Neutrophil (primary cell): ENCODE results near the gene RAD51B.

ENCODE experiments used
- H3K27ac ChIP-seq: fragments of 200-600 bp; sonication (generic); 2 replicates; pipeline ENCODE4 v1.5.1; 2016; ENCODE audit warnings: mild to moderate bottlenecking, moderate library complexity
- H3K27me3 ChIP-seq: fragments of 200-600 bp; sonication (generic); 2 replicates; pipeline ENCODE4 v1.6.0; 2016; ENCODE audit warnings: mild to moderate bottlenecking
- H3K36me3 ChIP-seq: fragments of 200-600 bp; sonication (generic); 2 replicates; pipeline ENCODE4 v1.5.1; 2017
- H3K4me1 ChIP-seq, 2 experiments: fragments of 200-600 bp in 1 of 2; sonication (generic) in 1 of 2; 1 replicate in 1 of 2; 2 replicates in 1 of 2; pipeline versions ENCODE4 v1.5.1 to v1.6.1; 2013 to 2016; ENCODE audit warnings: low read depth in 1 of 2, low read length in 1 of 2, mild to moderate bottlenecking in 1 of 2, moderate library complexity in 1 of 2; ENCODE audit not compliant: control insufficient read depth in 1 of 2, insufficient read depth in 1 of 2
- H3K4me3 ChIP-seq, 2 experiments: fragments of 200-600 bp in 1 of 2; sonication (generic) in 1 of 2; 1 replicate in 1 of 2; 2 replicates in 1 of 2; pipeline ENCODE4 v1.5.1; 2013 to 2016; ENCODE audit warnings: low read depth in 1 of 2, low read length in 1 of 2, mild to moderate bottlenecking in 1 of 2, moderate library complexity in 1 of 2
- H3K9me3 ChIP-seq: fragments of 200-600 bp; sonication (generic); 2 replicates; pipeline ENCODE4 v1.5.1; 2016
- TF ChIP-seq, protein P1 (sequence below): fragments of 200-600 bp; sonication (generic); IDR thresholded peaks from 2 replicates; pipeline ENCODE4 v1.5.1; 2016; ENCODE audit warnings: antibody characterized with exemption

RAD51B gene

GRCh38 chr14:68594737-68595380, 775.3 kb downstream of the RAD51B start:
- Histone ChIP-seq H3K27ac (peak overlapping the region; percentile 90), H3K9me3 (no peaks in the 10 kb centered on the region), H3K4me3 (no peak overlapping the region), H3K36me3 (no peaks in the 10 kb centered on the region), H3K27me3 (no peaks in the 10 kb centered on the region), H3K4me1 (peaks cover 55 to 62% of the 10 kb centered on the region in 2 experiments)
- TF ChIP-seq, protein P1, sequence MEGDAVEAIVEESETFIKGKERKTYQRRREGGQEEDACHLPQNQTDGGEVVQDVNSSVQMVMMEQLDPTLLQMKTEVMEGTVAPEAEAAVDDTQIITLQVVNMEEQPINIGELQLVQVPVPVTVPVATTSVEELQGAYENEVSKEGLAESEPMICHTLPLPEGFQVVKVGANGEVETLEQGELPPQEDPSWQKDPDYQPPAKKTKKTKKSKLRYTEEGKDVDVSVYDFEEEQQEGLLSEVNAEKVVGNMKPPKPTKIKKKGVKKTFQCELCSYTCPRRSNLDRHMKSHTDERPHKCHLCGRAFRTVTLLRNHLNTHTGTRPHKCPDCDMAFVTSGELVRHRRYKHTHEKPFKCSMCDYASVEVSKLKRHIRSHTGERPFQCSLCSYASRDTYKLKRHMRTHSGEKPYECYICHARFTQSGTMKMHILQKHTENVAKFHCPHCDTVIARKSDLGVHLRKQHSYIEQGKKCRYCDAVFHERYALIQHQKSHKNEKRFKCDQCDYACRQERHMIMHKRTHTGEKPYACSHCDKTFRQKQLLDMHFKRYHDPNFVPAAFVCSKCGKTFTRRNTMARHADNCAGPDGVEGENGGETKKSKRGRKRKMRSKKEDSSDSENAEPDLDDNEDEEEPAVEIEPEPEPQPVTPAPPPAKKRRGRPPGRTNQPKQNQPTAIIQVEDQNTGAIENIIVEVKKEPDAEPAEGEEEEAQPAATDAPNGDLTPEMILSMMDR = no peak

- Histone ChIP-seq H3K36me3 (no peaks in the 10 kb centered on the region), H3K27me3 (no peaks in the 10 kb centered on the region), H3K9me3 (no peaks in the 10 kb centered on the region), H3K4me1 (peaks cover 68 to 76% of the 10 kb centered on the region in 2 experiments), H3K4me3 (no peak overlapping the region), H3K27ac (peak overlapping the region; percentile 99)
- TF ChIP-seq, protein P1 = no peak
These were observed 776.6 kb downstream of the RAD51B start for GRCh38 chr14:68596211-68596610.

GRCh38 chr14:68596701-68597100, 777.1 kb downstream of the RAD51B start:
- no peaks in the 10 kb centered on the region for H3K9me3 ChIP-seq
- H3K27me3 ChIP-seq = no peaks in the 10 kb centered on the region
- H3K4me3 ChIP-seq = no peak overlapping the region
- H3K36me3 ChIP-seq = no peaks in the 10 kb centered on the region
- peaks cover 72 to 78% of the 10 kb centered on the region in 2 experiments for H3K4me1 ChIP-seq
- TF ChIP-seq, protein P1 = no peak
- peak overlapping the region; percentile 99 for H3K27ac ChIP-seq

DNA sequence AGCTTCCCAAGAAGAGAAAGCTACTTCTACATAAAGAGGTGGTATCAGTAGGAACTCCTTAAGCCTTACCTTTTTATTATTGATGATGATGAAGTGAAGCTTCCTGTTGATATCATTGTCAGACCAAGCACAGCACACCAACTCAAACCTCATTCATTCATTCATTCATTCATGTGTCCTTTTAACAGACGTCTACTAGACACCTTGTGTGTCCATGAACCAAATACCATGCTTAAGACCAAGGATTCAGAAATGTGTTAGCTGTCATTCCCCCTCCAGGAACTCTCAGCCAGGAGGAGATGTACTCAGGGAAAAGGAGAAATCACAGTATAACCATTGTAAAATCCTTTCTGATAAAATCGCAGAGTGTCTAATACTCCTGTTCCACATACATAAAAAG, 778.5 kb downstream of the RAD51B start:
- H3K36me3 ChIP-seq = no peaks in the 10 kb centered on the region
- no peaks in the 10 kb centered on the region for H3K9me3 ChIP-seq
- TF ChIP-seq, protein P1 = no peak
- peak overlapping the region; percentile 36 to 48 for H3K4me3 ChIP-seq
- peaks cover 70 to 77% of the 10 kb centered on the region in 2 experiments for H3K4me1 ChIP-seq
- no peaks in the 10 kb centered on the region for H3K27me3 ChIP-seq
- H3K27ac ChIP-seq = peak overlapping the region; percentile 99

DNA sequence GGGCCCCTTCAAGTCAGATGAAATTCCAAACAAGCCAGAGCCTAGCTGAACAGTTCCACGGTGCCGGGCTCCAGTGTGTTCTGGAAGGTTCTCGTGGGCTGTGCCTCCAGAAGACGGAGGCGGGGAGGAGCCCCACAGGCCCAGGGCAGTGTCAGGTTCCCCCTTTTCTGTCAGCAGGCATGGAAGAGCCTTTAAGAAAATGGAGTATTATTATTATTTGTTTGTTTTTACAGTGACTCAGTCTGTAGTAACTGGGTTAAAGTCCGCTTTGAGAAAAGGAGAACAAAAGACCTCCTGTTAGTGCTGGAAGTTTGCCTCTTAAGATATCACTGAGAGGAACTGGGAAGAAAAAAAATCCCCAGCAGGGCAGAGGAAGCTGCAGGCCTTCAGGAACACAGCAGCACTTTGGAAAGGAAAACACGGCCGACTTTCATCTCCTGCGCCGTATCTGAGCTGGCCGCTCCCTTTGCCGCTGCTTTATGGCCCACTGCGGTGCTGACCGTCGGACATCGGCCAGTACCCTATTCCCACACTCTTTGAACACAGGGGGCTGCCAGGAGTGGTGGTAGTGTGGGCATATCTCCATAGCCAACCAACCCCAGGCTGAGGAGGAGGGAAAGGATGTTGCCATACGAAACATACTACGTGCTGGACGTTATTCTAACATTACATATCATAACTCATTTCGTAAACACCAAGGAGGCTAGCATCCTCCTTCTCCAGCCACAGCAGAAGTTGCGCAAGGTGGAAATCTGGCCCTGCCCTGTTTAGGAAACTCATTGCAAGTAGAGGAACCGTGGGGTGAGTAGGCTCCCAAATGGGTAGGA, 779.3 kb downstream of the RAD51B start:
- peak overlapping the region; percentile 36 to 48 for H3K4me3 ChIP-seq
- peaks cover 62 to 70% of the 10 kb centered on the region in 2 experiments for H3K4me1 ChIP-seq
- H3K27ac ChIP-seq = peak overlapping the region; percentile 99
- H3K36me3 ChIP-seq = no peaks in the 10 kb centered on the region
- TF ChIP-seq, protein P1 = no peak
- H3K9me3 ChIP-seq = no peaks in the 10 kb centered on the region
- H3K27me3 ChIP-seq = no peaks in the 10 kb centered on the region
